NCI-H2227 treated with DMSO at 0.1 percent for 48 hours (cell line): ENCODE measurements around the gene COL18A1.
"Not testable (repeated sequence)": the region's sequence is repeated elsewhere in the genome, so short reads cannot be mapped to it uniquely, and the experiment has no call there.

ENCODE experiments used
- DNase-seq: peaks from one replicate; lab custom pipeline; 2025; lab: John Stamatoyannopoulos, UW

COL18A1 gene

DNA sequence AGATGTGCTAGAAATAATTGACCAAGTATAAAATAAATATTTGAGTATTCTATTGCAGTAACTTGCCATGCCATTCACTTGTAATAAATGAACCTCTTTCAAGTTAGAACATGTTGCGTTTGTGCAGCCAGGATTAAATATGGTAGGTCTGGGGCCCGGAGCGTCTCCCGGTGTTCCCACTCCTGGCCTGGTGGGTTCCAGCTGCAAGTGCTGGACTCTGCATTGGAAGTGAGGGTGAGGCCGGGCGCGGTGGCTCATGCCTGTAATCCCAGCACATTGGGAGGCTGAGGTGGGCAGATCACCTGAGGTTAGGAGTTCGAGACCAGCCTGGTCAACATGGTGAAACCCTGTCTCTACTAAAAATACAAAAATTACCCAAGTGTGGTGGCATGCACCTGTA lies 156.3 kb downstream of the COL18A1 start:
- DNase-seq, result not testable (repeated sequence)

DNA sequence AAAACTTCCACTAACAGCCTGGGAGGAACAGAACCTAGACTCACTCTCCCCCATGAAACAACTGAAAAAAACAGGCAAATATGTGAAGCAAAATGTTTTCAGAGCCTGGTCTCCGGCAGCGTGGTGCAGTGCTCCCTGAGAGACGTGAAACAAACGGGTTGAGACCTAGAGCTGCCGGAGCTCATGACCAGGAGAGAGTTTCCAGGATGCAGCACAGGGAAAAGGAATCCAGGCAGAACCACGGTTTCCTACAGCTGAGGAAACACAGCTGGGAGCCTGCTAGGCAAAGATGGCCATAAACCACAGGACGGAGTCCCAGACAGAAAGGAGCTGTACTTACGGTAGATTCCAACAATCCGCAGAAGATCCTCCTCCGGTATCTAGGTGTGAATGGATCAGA lies 157.4 kb downstream of the COL18A1 start:
- no peak for DNase-seq

DNA sequence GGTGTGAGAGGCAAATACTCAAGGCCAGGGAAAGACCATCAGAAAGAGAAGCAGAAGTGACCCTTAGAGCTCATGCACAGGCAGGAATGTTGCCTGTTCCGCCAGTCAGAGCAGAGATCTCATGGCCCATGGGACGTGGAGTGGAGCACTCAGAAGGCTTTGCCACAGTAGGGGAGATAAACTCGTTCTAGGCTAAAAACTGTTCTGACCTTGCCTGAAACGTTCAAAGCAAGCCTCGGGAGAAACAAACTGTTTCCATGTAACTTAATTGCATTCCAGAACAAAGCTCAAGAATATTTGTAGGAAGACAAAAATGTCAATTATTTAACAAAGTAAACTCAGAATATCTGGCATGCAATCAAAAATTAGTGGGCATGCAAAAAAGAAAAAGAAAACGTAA lies 158.0 kb downstream of the COL18A1 start:
- DNase-seq, result no peak
